OCI-LY7 (cell line): ENCODE results near the gene KRT40. TPM values are rescaled to one million over a fixed set of nuclear protein-coding genes. Genes with fewer than 3 reads are reported as not detected.

Source experiments
- BruUV-seq: library from RNA; stranded (reverse); fragments of 400-500 nt; replicated peaks from 2 replicates; lab custom pipeline; 2021; lab: Mats Ljungman, UMichigan
- CTCF ChIA-PET: fragments of 300-600 bp; sonication (Branson Sonifier 250); formaldehyde crosslinking; loops from one replicate; lab custom pipeline; 2022; ENCODE audit warnings: antibody characterized with exemption; ENCODE audit not compliant: unreplicated experiment; lab: Charles Lee
- POLR2A ChIA-PET: fragments of 300-600 bp; sonication (Branson Sonifier 250); formaldehyde crosslinking; loops from one replicate; lab custom pipeline; 2022; ENCODE audit warnings: antibody characterized with exemption; lab: Charles Lee
- DNase-seq: peaks from one replicate; pipeline ENCODE4 v3.0.0-alpha.2; 2015; ENCODE audit warnings: low spot score
- H2AFZ ChIP-seq: fragments of 200-600 bp; sonication (generic), shearing (Covaris generic); 2 replicates; pipeline ENCODE4 v1.6.1; 2014; ENCODE audit warnings: mild to moderate bottlenecking, antibody characterized with exemption, low read length, moderate library complexity
- H3K27ac ChIP-seq: fragments of 200-600 bp; sonication (generic); 2 replicates; pipeline ENCODE4 v1.5.1; 2014; ENCODE audit warnings: mixed run types, low read depth, mild to moderate bottlenecking, moderate library complexity, low read length, inconsistent platforms; ENCODE audit not compliant: poor library complexity, severe bottlenecking
- H3K36me3 ChIP-seq: fragments of 200-600 bp; sonication (generic); 2 replicates; pipeline ENCODE4 v1.6.1; 2014; ENCODE audit warnings: mild to moderate bottlenecking, antibody characterized with exemption, low read length, moderate library complexity, mixed read lengths; ENCODE audit not compliant: insufficient read depth
- H3K4me1 ChIP-seq: fragments of 200-600 bp; sonication (generic); 2 replicates; pipeline ENCODE4 v1.5.1; 2014; ENCODE audit warnings: mild to moderate bottlenecking, low read length; ENCODE audit not compliant: insufficient read depth, poor library complexity, severe bottlenecking
- H3K4me2 ChIP-seq: fragments of 200-600 bp; sonication (generic); 2 replicates; pipeline ENCODE4 v1.6.1; 2014; ENCODE audit warnings: mild to moderate bottlenecking, low read length
- H3K4me3 ChIP-seq: fragments of 200-600 bp; sonication (generic); 2 replicates; pipeline ENCODE4 v1.5.1; 2014; ENCODE audit warnings: mild to moderate bottlenecking, low read depth, low read length; ENCODE audit not compliant: poor library complexity, severe bottlenecking
- H3K79me2 ChIP-seq: fragments of 200-600 bp; sonication (generic); 2 replicates; pipeline ENCODE4 v1.6.1; 2016; ENCODE audit warnings: low read depth, mild to moderate bottlenecking, low read length, moderate library complexity, mixed read lengths; ENCODE audit not compliant: insufficient read depth
- H3K9me2 ChIP-seq: fragments of 200-600 bp; sonication (generic); 2 replicates; pipeline ENCODE4 v1.6.1; 2016; ENCODE audit warnings: mild to moderate bottlenecking, low read length, mixed read lengths; ENCODE audit not compliant: insufficient read depth
- H3K9me3 ChIP-seq: fragments of 200-600 bp; sonication (generic); 2 replicates; pipeline ENCODE4 v1.6.1; 2014; ENCODE audit warnings: mild to moderate bottlenecking, mixed run types, low read length, mixed read lengths
- H4K20me1 ChIP-seq: fragments of 200-600 bp; sonication (generic); 2 replicates; pipeline ENCODE4 v1.6.1; 2014; ENCODE audit warnings: mild to moderate bottlenecking, antibody characterized with exemption, low read length, moderate library complexity, mixed read lengths; ENCODE audit not compliant: insufficient read depth
- EZH2phosphoT487 ChIP-seq: fragments of 200-600 bp; sonication (generic); IDR thresholded peaks from 2 replicates; pipeline ENCODE4 v1.6.1; 2018; ENCODE audit warnings: low read depth, borderline replicate concordance, mild to moderate bottlenecking, mixed run types, antibody characterized with exemption, low read length, moderate library complexity, mixed read lengths
- intact Hi-C: fragments of 100-400 bp; cut with micrococcal nuclease; formaldehyde crosslinking; loops from one replicate; pipeline ENCODE4 v1.10.0; 2022; ENCODE audit not compliant: unreplicated experiment
- total RNA-seq, 2 experiments: library from RNA; depleted of rRNA in 1 of 2; stranded (reverse); fragments of >200 nt in 1 of 2; shearing (Covaris generic) in 1 of 2; gene quantifications; 2 replicates each; pipeline ENCODE4 v1.2.3, GENCODE V29; 2014 to 2022
- TF ChIP-seq, protein P1 (sequence below): fragments of 200-600 bp; sonication (generic); conservative IDR thresholded peaks from 2 replicates; pipeline ENCODE4 v1.5.1; 2014; ENCODE audit warnings: mild to moderate bottlenecking, antibody characterized with exemption, low read length, moderate library complexity, mixed read lengths

KRT40 gene
- total RNA-seq, 2 experiments from 2014 or later = not detected

DNA sequence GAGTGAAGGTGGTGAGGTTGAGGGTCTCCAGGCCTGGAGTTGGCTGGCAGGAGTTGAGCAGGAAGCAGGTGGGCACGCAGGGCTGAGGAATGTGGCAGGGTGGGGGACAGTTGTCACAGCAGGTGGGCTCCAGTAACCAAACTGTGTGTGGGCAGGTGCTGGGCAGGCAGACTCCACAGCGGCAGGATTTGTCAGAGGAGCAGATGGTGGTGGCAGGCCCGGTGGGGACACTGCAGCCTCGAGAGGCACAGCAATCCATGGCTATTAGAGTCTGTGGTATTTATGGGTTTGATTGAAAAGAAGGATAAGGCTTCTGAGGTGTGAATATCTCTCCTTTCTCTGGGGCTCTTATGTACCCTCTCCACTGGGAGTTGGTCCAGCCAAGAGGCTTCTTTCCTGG lies 9.7 kb upstream of the KRT40 start, which contains the start of gene KRTAP3-3:
Gene KRTAP3-3 (minus strand): TSS at position 326 of the 400 bp plus-strand sequence. CDS start 67 bp downstream, at position 259.
- no peak for DNase-seq
- ChIA-PET POLR2A (no interaction called here), CTCF (no interaction called here)
- no peaks in the 10 kb centered on the region for H3K36me3 ChIP-seq
- no peaks in the 10 kb centered on the region for H3K4me1 ChIP-seq
- H3K9me2 ChIP-seq = no peaks in the 10 kb centered on the region
- no TSS peak for BruUV-seq
- H3K9me3 ChIP-seq = no peaks in the 10 kb centered on the region
- no peak within 1 kb of the TSS for H2AFZ ChIP-seq
- no peak within 1 kb of the TSS for H3K27ac ChIP-seq
- no peaks in the 10 kb centered on the region for H4K20me1 ChIP-seq
- no peak within 1 kb of the TSS for H3K4me3 ChIP-seq
- TF ChIP-seq EZH2phosphoT487 = no peak
- TF ChIP-seq, protein P1, sequence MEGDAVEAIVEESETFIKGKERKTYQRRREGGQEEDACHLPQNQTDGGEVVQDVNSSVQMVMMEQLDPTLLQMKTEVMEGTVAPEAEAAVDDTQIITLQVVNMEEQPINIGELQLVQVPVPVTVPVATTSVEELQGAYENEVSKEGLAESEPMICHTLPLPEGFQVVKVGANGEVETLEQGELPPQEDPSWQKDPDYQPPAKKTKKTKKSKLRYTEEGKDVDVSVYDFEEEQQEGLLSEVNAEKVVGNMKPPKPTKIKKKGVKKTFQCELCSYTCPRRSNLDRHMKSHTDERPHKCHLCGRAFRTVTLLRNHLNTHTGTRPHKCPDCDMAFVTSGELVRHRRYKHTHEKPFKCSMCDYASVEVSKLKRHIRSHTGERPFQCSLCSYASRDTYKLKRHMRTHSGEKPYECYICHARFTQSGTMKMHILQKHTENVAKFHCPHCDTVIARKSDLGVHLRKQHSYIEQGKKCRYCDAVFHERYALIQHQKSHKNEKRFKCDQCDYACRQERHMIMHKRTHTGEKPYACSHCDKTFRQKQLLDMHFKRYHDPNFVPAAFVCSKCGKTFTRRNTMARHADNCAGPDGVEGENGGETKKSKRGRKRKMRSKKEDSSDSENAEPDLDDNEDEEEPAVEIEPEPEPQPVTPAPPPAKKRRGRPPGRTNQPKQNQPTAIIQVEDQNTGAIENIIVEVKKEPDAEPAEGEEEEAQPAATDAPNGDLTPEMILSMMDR = no peak
- no peak within 1 kb of the TSS for H3K4me2 ChIP-seq
- H3K79me2 ChIP-seq = no peaks in the 10 kb centered on the region
- intact Hi-C loops = no loop called here

DNA sequence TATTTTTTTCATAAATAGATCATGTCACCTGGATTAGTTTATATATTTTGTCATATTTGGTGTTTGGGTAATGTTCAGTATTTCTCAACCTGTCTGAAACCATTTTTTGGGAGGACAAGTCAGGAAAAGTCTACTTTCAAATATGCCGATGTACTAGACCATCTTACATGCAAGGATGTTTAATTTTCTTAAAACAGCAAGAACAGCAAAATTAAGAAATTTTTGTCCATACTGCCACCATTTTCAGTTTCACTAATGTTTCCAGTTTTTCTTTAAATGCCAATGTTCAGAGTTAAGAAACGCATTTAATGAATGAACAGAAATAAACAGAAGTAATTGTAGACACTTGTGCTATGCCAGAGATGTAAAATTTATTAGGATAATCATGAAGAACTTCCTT lies 9.0 kb upstream of the KRT40 start:
- H3K36me3 ChIP-seq = no peaks in the 10 kb centered on the region
- no peaks in the 10 kb centered on the region for H3K9me3 ChIP-seq
- intact Hi-C loops = no loop called here
- H3K27ac ChIP-seq = no peak overlapping the region
- POLR2A ChIA-PET = no interaction called here
- H4K20me1 ChIP-seq = no peaks in the 10 kb centered on the region
- no TSS peak for BruUV-seq
- H3K4me3 ChIP-seq = no peak overlapping the region
- DNase-seq = no peak
- H3K9me2 ChIP-seq = no peaks in the 10 kb centered on the region
- H2AFZ ChIP-seq = no peak overlapping the region
- no peak for TF ChIP-seq EZH2phosphoT487
- TF ChIP-seq, protein P1 = no peak
- CTCF ChIA-PET = no interaction called here
- H3K79me2 ChIP-seq = no peaks in the 10 kb centered on the region
- H3K4me2 ChIP-seq = no peak overlapping the region
- H3K4me1 ChIP-seq = no peaks in the 10 kb centered on the region

DNA sequence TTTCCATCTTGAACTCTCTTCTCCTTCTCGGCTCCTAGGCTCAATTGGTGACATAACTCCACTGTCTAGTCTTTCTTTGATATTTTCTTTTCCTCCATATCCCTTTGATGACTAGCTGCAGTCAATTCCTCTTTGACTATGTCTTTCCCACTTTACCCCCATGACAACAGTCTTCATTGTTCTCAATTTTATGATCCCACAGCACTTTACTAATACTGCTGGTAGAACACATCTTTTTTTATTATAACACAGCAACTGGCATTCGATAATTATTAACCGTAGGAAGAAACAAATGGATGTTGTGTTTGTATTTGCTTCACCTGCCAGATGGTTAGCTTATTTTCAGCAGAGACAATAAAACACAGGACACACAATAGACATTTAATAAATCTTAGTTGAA lies 8.5 kb upstream of the KRT40 start:
- H3K4me3 ChIP-seq = no peak overlapping the region
- H3K27ac ChIP-seq = no peak overlapping the region
- intact Hi-C loops = no loop called here
- no peak overlapping the region for H2AFZ ChIP-seq
- BruUV-seq = no TSS peak
- POLR2A ChIA-PET = no interaction called here
- no peak for DNase-seq
- H4K20me1 ChIP-seq = no peaks in the 10 kb centered on the region
- H3K9me2 ChIP-seq = no peaks in the 10 kb centered on the region
- TF ChIP-seq EZH2phosphoT487 = no peak
- TF ChIP-seq, protein P1 = no peak
- no peaks in the 10 kb centered on the region for H3K9me3 ChIP-seq
- no peaks in the 10 kb centered on the region for H3K36me3 ChIP-seq
- H3K4me1 ChIP-seq = no peaks in the 10 kb centered on the region
- CTCF ChIA-PET = no interaction called here
- no peaks in the 10 kb centered on the region for H3K79me2 ChIP-seq
- H3K4me2 ChIP-seq = no peak overlapping the region
